Measurements from ENCODE around the gene ZNF670.
"Not testable (repeated sequence)": the region's sequence is repeated elsewhere in the genome, so short reads cannot be mapped to it uniquely, and the experiment has no call there.

GRCh38 chr1:247126601-247127000 lies 48.0 kb upstream of the ZNF670 start:
- not testable (repeated sequence) for TF ChIP-seq CTCF (conservative IDR thresholded peaks at IDR 0.05); EZH2 (IDR thresholded peaks at IDR 0.05; ENCODE audit: low read depth)
